IMR-90 (cell line): ENCODE data around the gene TOX3. TPM values are rescaled to one million over a fixed set of nuclear protein-coding genes. Genes with fewer than 3 reads are reported as not detected.

Experiments
- ATAC-seq: fragments of 200-7000 bp; cut with Tn5 transposase; 2 replicates; pipeline ENCODE4 v1.9.1; 2020; ENCODE audit warnings: low read depth, mild to moderate bottlenecking, moderate library complexity
- BruUV-seq: library from RNA; stranded (reverse); fragments of 400-500 nt; replicated peaks from 2 replicates; lab custom pipeline; 2021; lab: Mats Ljungman, UMichigan
- CTCF ChIA-PET: fragments of 300-600 bp; formaldehyde crosslinking; extraction: SDS; loops from one replicate; lab custom pipeline; 2021; ENCODE audit warnings: antibody characterized with exemption; lab: Yijun Ruan, JAX
- POLR2A ChIA-PET: fragments of 300-600 bp; sonication (Branson Sonifier 250); formaldehyde crosslinking; loops from one replicate; lab custom pipeline; 2022; ENCODE audit warnings: antibody characterized with exemption; ENCODE audit not compliant: unreplicated experiment; lab: Charles Lee
- DNase-seq: peaks from one replicate; pipeline ENCODE4 v3.0.0; 2013
- H2AFZ ChIP-seq: replicated peaks from 2 replicates; pipeline ENCODE3; 2013; ENCODE audit warnings: low read length, mild to moderate bottlenecking; ENCODE audit not compliant: poor library complexity
- H2AK5ac ChIP-seq: 2 replicates; pipeline ENCODE4 v1.6.1; 2013; ENCODE audit warnings: low read depth, low read length, inconsistent platforms
- H2AK9ac ChIP-seq: replicated peaks from 2 replicates; pipeline ENCODE3; 2013; ENCODE audit warnings: mild to moderate bottlenecking, low read depth, low read length, moderate library complexity; ENCODE audit not compliant: poor library complexity
- H2BK120ac ChIP-seq: 2 replicates; pipeline ENCODE4 v1.6.1; 2013; ENCODE audit warnings: low read depth, low read length, inconsistent platforms
- H2BK15ac ChIP-seq: 3 replicates; pipeline ENCODE4 v1.6.1; 2013; ENCODE audit warnings: low read depth, low read length, inconsistent platforms
- H2BK20ac ChIP-seq: 2 replicates; pipeline ENCODE4 v1.6.1; 2013; ENCODE audit warnings: low read depth, mild to moderate bottlenecking, inconsistent platforms, low read length, moderate library complexity
- H2BK5ac ChIP-seq: 2 replicates; pipeline ENCODE4 v1.6.1; 2013; ENCODE audit warnings: mild to moderate bottlenecking, low read depth, low read length, inconsistent platforms; ENCODE audit not compliant: poor library complexity, severe bottlenecking
- H3K14ac ChIP-seq: replicated peaks from 2 replicates; pipeline ENCODE4 v1.6.1; 2013; ENCODE audit warnings: low read depth, low read length, inconsistent platforms
- H3K18ac ChIP-seq: 2 replicates; pipeline ENCODE4 v1.6.1; 2013; ENCODE audit warnings: low read depth, low read length, control low read depth
- H3K23ac ChIP-seq: 2 replicates; pipeline ENCODE4 v1.6.1; 2013; ENCODE audit warnings: low read depth, low read length, inconsistent platforms
- H3K27ac ChIP-seq: 2 replicates; pipeline ENCODE4 v1.5.1; 2013; ENCODE audit warnings: mild to moderate bottlenecking, control low read depth, low read length; ENCODE audit not compliant: insufficient read depth
- H3K27me3 ChIP-seq: 2 replicates; pipeline ENCODE4 v1.6.1; 2013; ENCODE audit warnings: low read length; ENCODE audit not compliant: control insufficient read depth, insufficient read depth
- H3K36me3 ChIP-seq: 2 replicates; pipeline ENCODE4 v1.6.1; 2013; ENCODE audit warnings: low read length, mixed read lengths; ENCODE audit not compliant: control insufficient read depth, insufficient read depth
- H3K4ac ChIP-seq: 2 replicates; pipeline ENCODE4 v1.6.1; 2013; ENCODE audit warnings: low read depth, low read length, inconsistent platforms
- H3K4me1 ChIP-seq: 2 replicates; pipeline ENCODE4 v1.6.1; 2013; ENCODE audit warnings: low read length, mixed read lengths; ENCODE audit not compliant: control insufficient read depth, insufficient read depth
- H3K4me2 ChIP-seq: 2 replicates; pipeline ENCODE4 v1.6.1; 2013; ENCODE audit warnings: low read depth, mild to moderate bottlenecking, control low read depth, low read length, moderate library complexity
- H3K4me3 ChIP-seq: 2 replicates; pipeline ENCODE4 v1.5.1; 2013; ENCODE audit warnings: low read depth, mild to moderate bottlenecking, control low read depth, low read length, moderate library complexity; ENCODE audit not compliant: insufficient read depth
- H3K56ac ChIP-seq: 2 replicates; pipeline ENCODE4 v1.6.1; 2013; ENCODE audit warnings: low read length, inconsistent platforms; ENCODE audit not compliant: insufficient read depth; ENCODE audit errors: extremely low read depth
- H3K79me1 ChIP-seq, 2 experiments: 2 replicates each; pipeline ENCODE4 v1.6.1; 2013; ENCODE audit warnings: low read length in 2 of 2, inconsistent platforms in 1 of 2, low read depth in 1 of 2
- H3K9ac ChIP-seq: 2 replicates; pipeline ENCODE4 v1.6.1; 2013; ENCODE audit warnings: low read depth, low read length, control low read depth
- H3K9me1 ChIP-seq: 2 replicates; pipeline ENCODE4 v1.6.1; 2013; ENCODE audit warnings: low read length, inconsistent platforms; ENCODE audit not compliant: insufficient read depth
- H3K9me3 ChIP-seq: 2 replicates; pipeline ENCODE4 v1.6.1; 2013; ENCODE audit warnings: low read length; ENCODE audit not compliant: control insufficient read depth, insufficient read depth
- H4K20me1 ChIP-seq: 2 replicates; pipeline ENCODE4 v1.6.1; 2013; ENCODE audit warnings: low read length, inconsistent platforms; ENCODE audit not compliant: insufficient read depth
- H4K5ac ChIP-seq: 2 replicates; pipeline ENCODE4 v1.6.1; 2013; ENCODE audit warnings: mild to moderate bottlenecking, low read depth, low read length, control low read depth
- H4K8ac ChIP-seq, 2 experiments: 2 replicates each; pipeline ENCODE4 v1.6.1; 2013; ENCODE audit warnings: low read depth in 2 of 2, low read length in 2 of 2, control low read depth in 1 of 2, inconsistent platforms in 1 of 2
- H4K91ac ChIP-seq: 2 replicates; pipeline ENCODE4 v1.6.1; 2013; ENCODE audit warnings: low read depth, low read length, inconsistent platforms; ENCODE audit not compliant: insufficient read depth
- MAZ ChIP-seq: IDR thresholded peaks from 2 replicates; pipeline ENCODE4 v1.6.1; 2012; ENCODE audit warnings: low read depth, mild to moderate bottlenecking, low read length, improper control_type of control experiment, moderate library complexity, borderline replicate concordance
- WGBS, 2 experiments: methylation state at CpG; one replicate each; pipeline versions ENCODE4 v1.1.5 to v1.1.7; 2013; ENCODE audit warnings: missing lambda C conversion rate in 2 of 2; ENCODE audit not compliant: insufficient read length in 1 of 2; ENCODE audit errors: extremely low coverage in 2 of 2; 5-methylcytosine and 5-hydroxymethylcytosine counted together
- dilution Hi-C: fragments of 300-500 bp; cut with HindIII; formaldehyde crosslinking; loops from one replicate; pipeline ENCODE4 v1.14.3; 2018; ENCODE audit warnings: low sequenced_read_pairs; ENCODE audit not compliant: unreplicated experiment
- in situ Hi-C: fragments of 300-500 bp; cut with MboI; formaldehyde crosslinking; loops from 3 replicates; pipeline ENCODE4 v1.14.3; 2019; ENCODE audit warnings: low sequenced_read_pairs, inconsistent platforms, mixed read lengths
- intact Hi-C: fragments of 100-400 bp; cut with micrococcal nuclease; formaldehyde crosslinking; loops from 2 replicates; pipeline ENCODE4 v1.10.0; 2022
- polyA plus RNA-seq, 3 experiments: library from polyadenylated mRNA; depleted of rRNA; stranded (reverse); fragments of >200 nt; gene quantifications; 2 replicates each; pipeline ENCODE4 v1.2.3, GENCODE V29; 2012; ENCODE audit warnings: low replicate concordance in 1 of 3
- total RNA-seq: library from RNA; depleted of rRNA; stranded (reverse); fragments of >200 nt; gene quantifications from 2 replicates; pipeline ENCODE4 v1.2.3, GENCODE V29; 2012

TOX3 gene
- total and polyA plus RNA-seq, 2 of the 4 experiments (the other 2 are of a cell fraction) = not detected

- Histone ChIP-seq H4K20me1 (no peaks in the 10 kb centered on the region), H2BK120ac (no peak overlapping the region), H3K9me3 (peaks cover 3% of the 10 kb centered on the region; the same call in 1 of the 2 replicates), H2BK15ac (no peak overlapping the region), H4K5ac (no peak overlapping the region), H4K91ac (no peak overlapping the region), H3K79me1 (no peaks in the 10 kb centered on the region), H2BK5ac (no peak overlapping the region), H3K27ac (no peak overlapping the region), H3K23ac (no peak overlapping the region), H3K4me2 (no peak overlapping the region), H3K4me1 (no peaks in the 10 kb centered on the region), H2BK20ac (no peak overlapping the region), H3K4me3 (no peak overlapping the region), H4K8ac (no peak overlapping the region), H3K56ac (no peak overlapping the region), H3K18ac (no peak overlapping the region), H3K27me3 (no peaks in the 10 kb centered on the region), H3K36me3 (no peaks in the 10 kb centered on the region), H2AFZ (no peak overlapping the region), H3K9me1 (no peaks in the 10 kb centered on the region), H3K4ac (no peak overlapping the region), H3K9ac (no peak overlapping the region), H2AK5ac (no peak overlapping the region), H3K14ac (no peak overlapping the region), H2AK9ac (no peak overlapping the region)
- no peak for DNase-seq
- in situ Hi-C loops (no loop called here), intact Hi-C loops (no loop called here), dilution Hi-C loops (no loop called here)
- CTCF ChIA-PET = no interaction called here
- BruUV-seq = no TSS peak
- no CpG with 5 or more reads among the region's 6 CpGs for WGBS, 2 experiments
- POLR2A ChIA-PET = no interaction called here
- TF ChIP-seq MAZ = no peak
- ATAC-seq = no peak
Measured at GRCh38 chr16:52557236-52557635, 10.3 kb upstream of the TOX3 start.
